NT2/D1 (cell line): ENCODE measurements around the gene ARHGEF38.

ENCODE experiments used
- DNase-seq: peaks from one replicate; pipeline ENCODE4 v3.0.0-alpha.2; 2011; ENCODE audit warnings: low read depth, low spot score
- H3K27me3 ChIP-seq: 2 replicates; pipeline ENCODE4 v1.6.0; 2011; ENCODE audit warnings: mild to moderate bottlenecking; ENCODE audit not compliant: insufficient read length, insufficient read depth
- H3K36me3 ChIP-seq: 2 replicates; pipeline ENCODE4 v1.6.1; 2011; ENCODE audit warnings: mild to moderate bottlenecking, low read length, mixed read lengths; ENCODE audit not compliant: insufficient read depth, insufficient read length
- H3K4me1 ChIP-seq: 2 replicates; pipeline ENCODE4 v1.5.1; 2011; ENCODE audit not compliant: insufficient read depth, insufficient read length
- H3K4me3 ChIP-seq: 2 replicates; pipeline ENCODE4 v1.5.1; 2011; ENCODE audit warnings: low read depth; ENCODE audit not compliant: insufficient read length
- H3K9ac ChIP-seq: 2 replicates; pipeline ENCODE4 v1.6.0; 2011; ENCODE audit warnings: low read depth; ENCODE audit not compliant: insufficient read length
- H3K9me3 ChIP-seq: 2 replicates; pipeline ENCODE4 v1.5.1; 2011; ENCODE audit warnings: mild to moderate bottlenecking, low read length; ENCODE audit not compliant: insufficient read depth
- SUZ12 ChIP-seq: IDR thresholded peaks from 2 replicates; pipeline ENCODE4 v1.6.1; 2011; ENCODE audit not compliant: insufficient read length, insufficient read depth; ENCODE audit errors: extremely low read depth
- YY1 ChIP-seq: IDR thresholded peaks from 2 replicates; pipeline ENCODE4 v1.6.1; 2011; ENCODE audit not compliant: insufficient read length, insufficient read depth
- ZNF274 ChIP-seq: IDR thresholded peaks from 2 replicates; pipeline ENCODE4 v1.6.1; 2011; ENCODE audit warnings: mild to moderate bottlenecking, low read depth, low read length

Gene ARHGEF38

GRCh38 chr4:105572296-105572695 lies 19.9 kb downstream of the ARHGEF38 start:
- TF ChIP-seq YY1 (no peak), ZNF274 (no peak), SUZ12 (no peak)
- no peak overlapping the region for H3K9ac ChIP-seq

GRCh38 chr4:105586638-105587328 lies 34.4 kb downstream of the ARHGEF38 start:
- TF ChIP-seq SUZ12 (no peak), ZNF274 (no peak), YY1 (no peak)
- Histone ChIP-seq H3K9me3 (no peaks in the 10 kb centered on the region), H3K36me3 (no peaks in the 10 kb centered on the region), H3K4me1 (no peaks in the 10 kb centered on the region), H3K4me3 (no peak overlapping the region), H3K9ac (no peak overlapping the region), H3K27me3 (no peaks in the 10 kb centered on the region)
- no peak for DNase-seq

More at GRCh38 chr4:105572296-105572695, 19.9 kb downstream of the ARHGEF38 start:
- H3K36me3 ChIP-seq, result no peaks in the 10 kb centered on the region
- no peaks in the 10 kb centered on the region for H3K27me3 ChIP-seq
- DNase-seq, result no peak
- no peaks in the 10 kb centered on the region for H3K4me1 ChIP-seq
- H3K9me3 ChIP-seq, result no peaks in the 10 kb centered on the region
- H3K4me3 ChIP-seq, result no peak overlapping the region

GRCh38 chr4:105587841-105588240 lies 35.4 kb downstream of the ARHGEF38 start:
- TF ChIP-seq YY1 (no peak), SUZ12 (no peak), ZNF274 (no peak)
- Histone ChIP-seq H3K4me3 (no peak overlapping the region), H3K27me3 (no peaks in the 10 kb centered on the region), H3K36me3 (no peaks in the 10 kb centered on the region), H3K9me3 (no peaks in the 10 kb centered on the region), H3K4me1 (no peaks in the 10 kb centered on the region), H3K9ac (no peak overlapping the region)
- DNase-seq, result no peak

GRCh38 chr4:105588252-105588651 lies 35.8 kb downstream of the ARHGEF38 start:
- Histone ChIP-seq H3K9ac (no peak overlapping the region), H3K27me3 (no peaks in the 10 kb centered on the region), H3K36me3 (no peaks in the 10 kb centered on the region), H3K4me3 (no peak overlapping the region), H3K4me1 (no peaks in the 10 kb centered on the region), H3K9me3 (no peaks in the 10 kb centered on the region)
- TF ChIP-seq SUZ12 (no peak), ZNF274 (no peak), YY1 (no peak)
- DNase-seq, result no peak

- no peak for DNase-seq
- H3K27me3 ChIP-seq, result no peaks in the 10 kb centered on the region
- no peaks in the 10 kb centered on the region for H3K4me1 ChIP-seq
These were observed 39.2 kb downstream of the ARHGEF38 start for GRCh38 chr4:105591573-105591972.

GRCh38 chr4:105594099-105595010 lies 41.9 kb downstream of the ARHGEF38 start:
- DNase-seq, result no peak
- TF ChIP-seq ZNF274 (no peak), SUZ12 (no peak), YY1 (no peak)
- Histone ChIP-seq H3K36me3 (no peaks in the 10 kb centered on the region), H3K27me3 (no peaks in the 10 kb centered on the region), H3K4me3 (no peak overlapping the region), H3K4me1 (no peaks in the 10 kb centered on the region), H3K9ac (no peak overlapping the region), H3K9me3 (no peaks in the 10 kb centered on the region)

More at GRCh38 chr4:105591573-105591972, 39.2 kb downstream of the ARHGEF38 start:
- H3K4me3 ChIP-seq, result no peak overlapping the region
- TF ChIP-seq YY1 (no peak), ZNF274 (no peak), SUZ12 (no peak)
- H3K9ac ChIP-seq, result no peak overlapping the region
- H3K36me3 ChIP-seq, result no peaks in the 10 kb centered on the region
- H3K9me3 ChIP-seq, result no peaks in the 10 kb centered on the region

GRCh38 chr4:105596684-105597083 lies 44.3 kb downstream of the ARHGEF38 start:
- no peak for DNase-seq
- Histone ChIP-seq H3K9me3 (no peaks in the 10 kb centered on the region), H3K36me3 (no peaks in the 10 kb centered on the region), H3K4me3 (no peak overlapping the region), H3K27me3 (no peaks in the 10 kb centered on the region), H3K9ac (no peak overlapping the region), H3K4me1 (no peaks in the 10 kb centered on the region)
- TF ChIP-seq YY1, result no peak
- no peak for TF ChIP-seq SUZ12
- no peak for TF ChIP-seq ZNF274
